B cell (primary cell): ENCODE data around the gene NFAM1. TPM values are rescaled to one million over a fixed set of nuclear protein-coding genes. Genes with fewer than 3 reads are reported as not detected.
A peak's percentile ranks its signal among the peaks of the same experiment; 100 is the strongest.

Experiments
- ATAC-seq: fragments of 200-7000 bp; cut with Tn5 transposase; one replicate; pipeline ENCODE4 v1.10.0; 2021; ENCODE audit warnings: low read depth, mild to moderate bottlenecking, moderate number of reproducible peaks, moderate library complexity
- CTCF ChIA-PET: fragments of 350-600 bp; sonication (Branson Sonifier 250); formaldehyde crosslinking; loops from one replicate; lab custom pipeline; 2021; ENCODE audit warnings: antibody characterized with exemption, inconsistent platforms; lab: Charles Lee
- POLR2A ChIA-PET: fragments of 350-600 bp; sonication (Branson Sonifier 250); formaldehyde crosslinking; loops from one replicate; lab custom pipeline; 2021; ENCODE audit warnings: antibody characterized with exemption; lab: Charles Lee
- DNase-seq: peaks from one replicate; pipeline ENCODE4 v3.0.0; 2013
- H2AFZ ChIP-seq: 2 replicates; pipeline ENCODE4 v1.6.1; 2012; ENCODE audit warnings: mild to moderate bottlenecking, low read depth, low read length; ENCODE audit not compliant: insufficient read depth, poor library complexity, severe bottlenecking
- H3K27ac ChIP-seq, 2 donors: 1 replicate in 1 of 2; 2 replicates in 1 of 2; pipeline ENCODE4 v1.5.1; 2012 to 2013; ENCODE audit warnings: low read length in 2 of 2, mild to moderate bottlenecking in 2 of 2, moderate library complexity in 1 of 2
- H3K27me3 ChIP-seq, 4 experiments: fragments of 200-600 bp in 1 of 4; sonication (generic) in 1 of 4; replicated peaks in 1 of 4; 1 replicate in 2 of 4; 2 replicates in 2 of 4; pipeline versions ENCODE4 v1.6.1 to v1.7.0; 2013 to 2016; ENCODE audit warnings: low read length in 3 of 4, mild to moderate bottlenecking in 2 of 4, mixed read lengths in 1 of 4, moderate library complexity in 1 of 4; ENCODE audit not compliant: insufficient read depth in 4 of 4, control insufficient read depth in 3 of 4; ENCODE audit errors: control extremely low read depth in 1 of 4
- H3K36me3 ChIP-seq, 2 experiments: replicated peaks in 1 of 2; 1 replicate in 1 of 2; 2 replicates in 1 of 2; pipeline versions ENCODE4 v1.6.1 to v1.7.1; 2013; ENCODE audit warnings: low read length in 1 of 2; ENCODE audit not compliant: insufficient read depth in 2 of 2, control insufficient read depth in 1 of 2; ENCODE audit errors: control extremely low read depth in 1 of 2, extremely low read depth in 1 of 2
- H3K4me1 ChIP-seq, 2 donors: fragments of 200-600 bp in 1 of 2; sonication (generic) in 1 of 2; 1 replicate in 1 of 2; 2 replicates in 1 of 2; pipeline versions ENCODE4 v1.5.1 to v1.6.1; 2013 to 2017; ENCODE audit warnings: low read length in 2 of 2; ENCODE audit not compliant: control insufficient read depth in 2 of 2, insufficient read depth in 2 of 2
- H3K4me2 ChIP-seq: replicated peaks from 2 replicates; pipeline ENCODE3; 2012; ENCODE audit warnings: mild to moderate bottlenecking, low read depth, low read length; ENCODE audit not compliant: poor library complexity, severe bottlenecking
- H3K4me3 ChIP-seq, 5 experiments: fragments of 200-600 bp in 1 of 5; sonication (generic) in 1 of 5; 1 replicate in 3 of 5; 2 replicates in 2 of 5; pipeline versions ENCODE4 v1.5.1 to v1.7.0; 2011 to 2016; ENCODE audit warnings: low read length in 4 of 5, mild to moderate bottlenecking in 4 of 5, low read depth in 2 of 5, control low read depth in 1 of 5, moderate library complexity in 1 of 5; ENCODE audit not compliant: insufficient read depth in 1 of 5; ENCODE audit errors: control extremely low read depth in 1 of 5, extremely low read depth in 1 of 5
- H3K79me2 ChIP-seq: fragments of 200-600 bp; sonication (generic); one replicate; pipeline ENCODE4 v1.6.0; 2016; ENCODE audit warnings: low read length; ENCODE audit not compliant: control insufficient read depth, insufficient read depth
- H3K9ac ChIP-seq: fragments of 200-600 bp; sonication (generic); 2 replicates; pipeline ENCODE4 v1.6.1; 2017; ENCODE audit warnings: mild to moderate bottlenecking, low read length, moderate library complexity
- H3K9me3 ChIP-seq, 3 donors: one replicate each; pipeline versions ENCODE4 v1.6.1 to v1.7.1; 2013; ENCODE audit warnings: low read length in 2 of 3; ENCODE audit not compliant: control insufficient read depth in 2 of 3, insufficient read depth in 1 of 3; ENCODE audit errors: control extremely low read depth in 1 of 3
- H4K20me1 ChIP-seq: 2 replicates; pipeline ENCODE4 v1.6.0; 2012; ENCODE audit warnings: mild to moderate bottlenecking, low read length; ENCODE audit not compliant: insufficient read depth, control insufficient read depth, poor library complexity, severe bottlenecking
- H3K27ac Mint-ChIP-seq: one replicate; pipeline ENCODE4 v1.8.0; 2021; ENCODE audit warnings: mixed read lengths
- H3K27me3 Mint-ChIP-seq: one replicate; pipeline ENCODE4 v1.8.0; 2021; ENCODE audit warnings: mixed read lengths
- H3K4me1 Mint-ChIP-seq: one replicate; pipeline ENCODE4 v1.8.0; 2021; ENCODE audit warnings: mixed read lengths
- H3K4me3 Mint-ChIP-seq: one replicate; pipeline ENCODE4 v1.8.0; 2021; ENCODE audit warnings: mixed read lengths
- H3K9me3 Mint-ChIP-seq: one replicate; pipeline ENCODE4 v1.8.0; 2022; ENCODE audit warnings: mixed read lengths; ENCODE audit not compliant: insufficient read depth
- EZH2 ChIP-seq: IDR thresholded peaks from 2 replicates; pipeline ENCODE4 v1.6.1; 2012; ENCODE audit warnings: borderline replicate concordance, low read depth, mild to moderate bottlenecking, moderate library complexity, low read length; ENCODE audit not compliant: insufficient read depth, poor library complexity, severe bottlenecking
- WGBS: methylation state at CpG from one replicate; pipeline ENCODE4 v1.1.5; 2013; ENCODE audit warnings: missing lambda C conversion rate; ENCODE audit not compliant: insufficient coverage; 5-methylcytosine and 5-hydroxymethylcytosine counted together
- intact Hi-C: fragments of 100-400 bp; cut with micrococcal nuclease; formaldehyde crosslinking; loops from one replicate; pipeline ENCODE4 v1.10.0; 2022
- polyA plus RNA-seq: library from polyadenylated mRNA; depleted of rRNA; stranded (reverse); fragments of >200 nt; gene quantifications from 2 replicates; pipeline ENCODE4 v1.2.3, GENCODE V29; 2012
- total RNA-seq, 2 donors: library from RNA; stranded (reverse); fragments of 120-200 nt in 1 of 2; gene quantifications; 1 replicate in 1 of 2; 2 replicates in 1 of 2; pipeline versions ENCODE4 v1.2.3 to v1.2.4, GENCODE V29; 2013 to 2022
- TF ChIP-seq, protein P1 (sequence below): fragments of 200-600 bp; IDR thresholded peaks from one replicate; pipeline ENCODE4 v1.8.0; 2022; ENCODE audit warnings: antibody characterized with exemption, mild to moderate bottlenecking

The NFAM1 gene
- total and polyA plus RNA-seq, 2 donors (not counting 1 experiment from before 2014, with no cell fraction given), result 0.27 to 0.52 TPM

GRCh38 chr22:42369250-42370041 is 62.8 kb downstream of the NFAM1 start:
- H3K4me3 ChIP-seq, result peak overlapping the region; percentile 58 to 90 (median 72)
- H3K4me1 ChIP-seq, result peaks cover 17 to 28% of the 10 kb centered on the region in 2 donors
- H3K79me2 ChIP-seq, result no peaks in the 10 kb centered on the region
- no peak overlapping the region for H3K27ac ChIP-seq
- DNase-seq (peak; percentile 91), ATAC-seq (peak; percentile 98)
- peak overlapping the region; percentile 85 for H2AFZ ChIP-seq
- peak overlapping the region; percentile 76 for H3K9ac ChIP-seq
- peaks cover 0 to 52% (median 26%) of the 10 kb centered on the region in 4 experiments for H3K27me3 ChIP-seq
- no peaks in the 10 kb centered on the region for H4K20me1 ChIP-seq
- WGBS, result 13% methylated on average over 30 of the region's 42 CpGs
- TF ChIP-seq EZH2, result no peak
- TF ChIP-seq, protein P1, sequence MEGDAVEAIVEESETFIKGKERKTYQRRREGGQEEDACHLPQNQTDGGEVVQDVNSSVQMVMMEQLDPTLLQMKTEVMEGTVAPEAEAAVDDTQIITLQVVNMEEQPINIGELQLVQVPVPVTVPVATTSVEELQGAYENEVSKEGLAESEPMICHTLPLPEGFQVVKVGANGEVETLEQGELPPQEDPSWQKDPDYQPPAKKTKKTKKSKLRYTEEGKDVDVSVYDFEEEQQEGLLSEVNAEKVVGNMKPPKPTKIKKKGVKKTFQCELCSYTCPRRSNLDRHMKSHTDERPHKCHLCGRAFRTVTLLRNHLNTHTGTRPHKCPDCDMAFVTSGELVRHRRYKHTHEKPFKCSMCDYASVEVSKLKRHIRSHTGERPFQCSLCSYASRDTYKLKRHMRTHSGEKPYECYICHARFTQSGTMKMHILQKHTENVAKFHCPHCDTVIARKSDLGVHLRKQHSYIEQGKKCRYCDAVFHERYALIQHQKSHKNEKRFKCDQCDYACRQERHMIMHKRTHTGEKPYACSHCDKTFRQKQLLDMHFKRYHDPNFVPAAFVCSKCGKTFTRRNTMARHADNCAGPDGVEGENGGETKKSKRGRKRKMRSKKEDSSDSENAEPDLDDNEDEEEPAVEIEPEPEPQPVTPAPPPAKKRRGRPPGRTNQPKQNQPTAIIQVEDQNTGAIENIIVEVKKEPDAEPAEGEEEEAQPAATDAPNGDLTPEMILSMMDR, result no peak
- intact Hi-C loops, result loop anchor here (1.0 to 2.0 kb wide), 4 partner anchors 28 to 278 kb away; no protein-coding TSS in a partner anchor
- peaks cover 0 to 19% (median 0%) of the 10 kb centered on the region in 3 donors for H3K9me3 ChIP-seq
- peak overlapping the region; percentile 95 for H3K4me2 ChIP-seq
- no peaks in the 10 kb centered on the region for H3K36me3 ChIP-seq
- peak overlapping the region; percentile 72 for H3K27ac Mint-ChIP-seq
- POLR2A ChIA-PET, result interaction anchor here (0.5 to 2.4 kb wide), 6 partner anchors 9 to 140 kb away, joined by 3 to 10 read pairs (median 4); no protein-coding TSS in a partner anchor
- H3K9me3 Mint-ChIP-seq, result no peaks in the 10 kb centered on the region
- CTCF ChIA-PET, result interaction anchor here (0.7 to 1.8 kb wide), 10 partner anchors 12 to 401 kb away, joined by 3 to 6 read pairs (median 4); no protein-coding TSS in a partner anchor
- peaks cover 22% of the 10 kb centered on the region for H3K4me1 Mint-ChIP-seq
- H3K27me3 Mint-ChIP-seq, result peaks cover 38% of the 10 kb centered on the region
- H3K4me3 Mint-ChIP-seq, result peak overlapping the region; percentile 89
